KBM-7 (cell line): ENCODE results near the gene GABARAPL1.
"Not testable (repeated sequence)": the region's sequence is repeated elsewhere in the genome, so short reads cannot be mapped to it uniquely, and the experiment has no call there.

Source experiments
- DNase-seq: peaks from one replicate; pipeline ENCODE4 v3.0.0-alpha.2; 2015
- in situ Hi-C: fragments of 300-500 bp; cut with MboI; formaldehyde crosslinking; loops from 2 replicates; pipeline ENCODE4 v1.14.3; 2020; ENCODE audit warnings: low sequenced_read_pairs, low pct_unique_long_range_greater_than_20kb, mixed read lengths

Gene GABARAPL1

DNA sequence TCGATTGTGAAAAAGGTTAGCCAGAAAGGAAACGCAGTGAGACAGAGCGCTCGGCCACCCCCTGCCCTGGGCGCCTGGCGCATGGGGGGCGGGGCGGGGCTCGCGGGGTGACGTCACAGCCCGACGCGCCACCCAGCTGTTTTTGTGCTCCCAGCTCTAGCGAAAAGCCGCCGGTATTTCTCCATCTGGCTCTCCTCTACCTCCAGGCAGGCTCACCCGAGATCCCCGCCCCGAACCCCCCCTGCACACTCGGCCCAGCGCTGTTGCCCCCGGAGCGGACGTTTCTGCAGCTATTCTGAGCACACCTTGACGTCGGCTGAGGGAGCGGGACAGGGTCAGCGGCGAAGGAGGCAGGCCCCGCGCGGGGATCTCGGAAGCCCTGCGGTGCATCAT is at the start of gene GABARAPL1:
TSS of gene GABARAPL1 (plus strand) at position 139 of the 393 bp plus-strand sequence. CDS start at position 392, 253 bp downstream.
- peak; percentile 69 for DNase-seq
- in situ Hi-C loops: no loop called here

DNA sequence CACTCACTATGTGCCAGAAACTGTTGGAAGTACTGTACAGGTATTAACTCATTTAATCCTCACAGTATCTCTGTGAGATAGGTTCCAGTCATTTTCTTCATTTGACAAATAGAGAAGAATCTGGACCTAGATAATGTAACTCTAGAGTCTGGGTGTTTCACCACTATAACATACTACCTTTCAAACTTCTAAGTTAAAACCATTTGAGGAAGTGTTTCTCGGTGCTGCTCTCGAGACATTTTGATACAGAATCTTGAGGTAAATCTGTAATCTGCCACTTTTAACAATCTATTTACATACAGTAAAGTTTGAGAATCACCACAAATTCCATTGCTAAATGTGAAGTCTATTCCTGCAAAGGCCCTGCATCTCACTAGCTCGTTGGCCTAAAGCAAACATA is 49.6 kb upstream of the GABARAPL1 start:
- no peak for DNase-seq
- in situ Hi-C loops: no loop called here

DNA sequence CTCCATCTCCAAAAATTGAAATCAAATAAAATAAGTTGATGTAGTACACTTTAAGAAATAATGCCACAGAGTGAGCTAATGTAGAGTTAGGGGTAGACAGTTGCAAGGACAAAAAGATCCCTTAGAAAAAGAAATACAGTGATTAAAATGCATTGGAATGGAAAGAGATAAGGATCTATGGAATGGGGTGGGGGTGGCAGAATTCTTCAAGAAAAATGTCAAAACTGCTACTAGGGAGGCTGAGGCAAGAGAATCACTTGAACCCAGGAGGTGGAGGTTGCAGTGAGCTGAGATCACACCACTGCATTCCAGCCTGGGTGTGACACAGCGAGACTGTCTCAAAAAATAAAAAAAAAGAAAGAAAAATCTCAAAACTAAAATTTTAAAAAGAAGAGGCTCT is 47.3 kb upstream of the GABARAPL1 start:
- DNase-seq: no peak
- in situ Hi-C loops: no loop called here

DNA sequence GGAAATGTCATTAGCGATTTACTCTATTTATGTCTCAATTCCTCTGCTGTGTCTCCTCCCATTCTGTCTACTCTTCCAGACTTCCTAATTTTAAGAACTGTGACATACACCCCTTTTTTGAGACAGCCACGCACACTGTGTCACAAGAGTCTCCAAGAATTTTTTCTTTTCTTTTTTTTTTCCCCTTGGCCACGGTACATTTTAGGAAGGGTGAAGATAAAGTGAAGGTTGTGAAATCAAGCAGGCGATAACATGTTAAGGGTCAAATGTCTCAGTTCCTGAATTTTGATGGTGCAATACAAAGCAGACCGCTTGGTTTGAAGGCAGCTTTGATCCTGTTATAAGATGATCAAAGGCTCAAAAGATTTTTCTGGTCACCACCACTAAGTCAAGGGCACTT is 45.1 kb upstream of the GABARAPL1 start:
- in situ Hi-C loops: no loop called here
- peak; percentile 48 for DNase-seq

DNA sequence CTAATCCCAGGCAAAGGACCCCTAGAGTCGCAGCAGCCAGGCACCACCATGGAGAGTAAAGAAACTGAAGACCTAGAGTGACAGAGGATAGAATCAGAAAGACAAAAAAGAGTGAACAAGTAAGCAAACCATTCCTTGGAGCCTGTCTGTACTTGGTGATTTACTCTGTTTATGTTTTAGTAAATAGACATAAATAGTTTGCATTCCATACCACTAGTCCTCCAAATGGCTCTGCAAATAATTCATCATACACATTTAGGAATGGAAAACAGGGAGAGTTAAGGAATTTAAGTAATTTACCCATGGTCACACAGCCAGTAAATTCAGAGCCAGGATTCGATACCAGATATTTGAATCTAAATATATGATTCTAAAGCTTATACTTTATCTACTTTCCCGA is 43.6 kb upstream of the GABARAPL1 start:
- in situ Hi-C loops: no loop called here
- no peak for DNase-seq

DNA sequence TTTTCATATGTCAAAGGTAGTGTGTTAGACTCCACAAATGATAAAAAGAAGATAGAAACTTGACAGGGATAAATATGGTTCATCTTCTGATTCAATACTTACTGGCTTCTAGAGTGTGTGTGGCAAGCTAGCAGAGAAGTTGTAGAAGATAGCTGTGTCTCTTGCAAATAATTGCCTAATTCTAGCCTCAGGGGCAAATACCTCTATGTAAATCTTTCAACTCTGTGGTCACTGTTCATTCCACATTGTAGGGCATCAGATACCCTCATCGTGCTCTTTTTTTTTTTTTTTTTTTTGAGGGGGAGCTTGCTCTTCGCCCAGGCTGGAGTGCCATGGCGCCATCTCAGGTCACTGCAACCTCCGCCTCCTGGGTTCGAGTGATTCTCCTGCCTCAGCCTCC is 42.5 kb upstream of the GABARAPL1 start:
- DNase-seq: no peak
- in situ Hi-C loops: no loop called here

DNA sequence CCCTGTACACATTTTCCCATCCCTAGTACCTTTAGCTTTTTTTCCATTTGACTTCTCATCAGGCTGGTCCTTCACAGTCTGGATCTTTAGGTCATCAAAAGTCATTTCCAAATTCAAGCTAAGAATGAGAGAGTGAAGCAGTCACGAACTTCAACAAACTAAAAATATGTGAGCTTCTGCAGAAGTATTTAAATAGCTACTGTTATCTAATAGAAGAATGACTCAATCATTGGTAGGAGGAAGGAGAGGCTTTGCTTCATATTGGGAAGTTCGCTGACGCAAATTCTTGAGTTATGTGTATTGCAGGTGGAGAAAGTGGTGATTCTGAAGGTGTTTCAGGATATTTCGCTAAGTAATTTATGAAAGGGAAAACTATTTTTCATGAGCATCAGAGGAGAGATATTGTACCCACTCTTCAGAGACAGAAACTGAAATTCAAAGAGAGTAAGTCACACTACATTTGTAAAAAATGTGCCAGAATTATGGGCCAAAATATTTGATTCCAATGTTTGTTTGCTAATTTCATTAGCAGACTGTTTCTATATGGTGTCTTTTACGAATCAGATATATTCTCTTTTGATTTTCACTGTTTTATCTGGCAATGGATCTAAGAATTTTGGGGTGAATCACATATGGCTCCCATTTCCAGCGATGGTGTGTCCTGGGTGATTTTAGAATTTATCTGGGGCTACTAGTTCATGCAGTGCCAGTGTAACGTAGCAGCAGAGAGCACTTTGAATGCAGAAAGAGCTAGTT is 40.5 kb upstream of the GABARAPL1 start, which contains the start of gene OLR1:
TSS of gene OLR1 (minus strand) at position 160 of the 756 bp plus-strand sequence. CDS start at position 105, 55 bp downstream.
- DNase-seq: no peak
- in situ Hi-C loops: no loop called here

DNA sequence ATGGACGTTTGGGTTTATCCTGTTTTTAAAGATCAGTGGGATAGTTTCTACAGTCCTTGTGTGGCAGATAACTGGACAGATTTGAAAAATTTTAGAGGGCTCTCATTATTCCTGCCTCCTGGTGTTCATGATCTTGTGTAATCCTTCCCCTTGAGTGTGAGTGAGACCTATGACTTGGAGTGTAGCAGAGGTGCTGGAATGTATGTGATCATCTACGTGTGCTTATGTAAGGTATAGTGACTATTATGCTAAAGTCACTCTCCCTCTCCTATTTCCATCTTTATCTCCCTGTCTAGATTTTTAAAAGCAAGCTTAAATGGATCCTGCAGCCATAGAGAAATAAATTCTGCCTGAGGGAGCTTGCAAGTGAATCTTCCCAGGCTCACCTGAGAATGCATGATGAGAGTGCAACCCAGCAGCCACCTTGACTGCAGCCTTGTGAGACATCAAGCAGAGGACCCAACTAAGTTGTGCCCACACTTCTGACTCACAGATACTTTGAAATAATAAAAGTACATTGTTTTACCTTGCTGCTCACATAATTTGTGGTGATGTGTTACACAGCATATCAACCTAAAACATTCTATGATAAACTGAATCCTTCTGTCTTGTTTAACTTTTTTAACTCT is 37.6 kb upstream of the GABARAPL1 start:
- no peak for DNase-seq
- in situ Hi-C loops: no loop called here

DNA sequence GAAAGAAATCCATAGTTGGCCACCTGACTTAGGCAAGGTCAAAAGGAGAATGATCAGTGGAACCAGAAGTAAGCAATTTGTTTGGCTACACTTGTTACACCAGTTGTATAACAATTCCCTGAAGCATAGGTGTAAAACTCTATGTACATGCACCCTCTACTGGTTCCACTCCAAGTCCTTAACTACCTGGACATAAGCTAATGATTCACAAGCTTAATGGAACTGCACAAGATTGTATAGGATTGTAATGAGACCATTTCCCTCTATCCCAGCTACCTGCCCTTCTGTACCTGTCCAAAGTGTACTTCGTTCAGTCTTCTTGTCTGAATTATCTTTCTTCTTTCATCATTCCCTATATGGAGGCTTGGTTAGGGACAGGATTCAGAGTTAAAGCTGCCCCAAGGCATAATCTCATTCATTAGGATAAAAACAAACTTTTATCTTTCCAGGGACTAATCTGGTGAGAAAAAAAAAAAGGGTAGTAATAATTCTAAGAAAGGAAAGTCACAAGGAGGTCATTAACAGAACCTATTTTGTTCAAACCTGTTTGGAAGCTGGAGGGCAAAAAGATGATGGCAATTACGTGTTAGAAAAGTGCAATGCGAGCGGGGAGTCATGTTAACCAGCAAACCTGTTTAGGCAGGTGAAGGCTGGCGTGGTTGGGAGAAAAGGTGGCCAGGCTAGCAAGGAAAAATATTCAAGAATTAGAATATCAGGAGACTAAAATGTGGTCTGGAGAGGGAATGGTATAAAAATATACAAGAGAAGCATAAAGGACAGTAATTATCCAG is 36.6 kb upstream of the GABARAPL1 start:
- in situ Hi-C loops: no loop called here

DNA sequence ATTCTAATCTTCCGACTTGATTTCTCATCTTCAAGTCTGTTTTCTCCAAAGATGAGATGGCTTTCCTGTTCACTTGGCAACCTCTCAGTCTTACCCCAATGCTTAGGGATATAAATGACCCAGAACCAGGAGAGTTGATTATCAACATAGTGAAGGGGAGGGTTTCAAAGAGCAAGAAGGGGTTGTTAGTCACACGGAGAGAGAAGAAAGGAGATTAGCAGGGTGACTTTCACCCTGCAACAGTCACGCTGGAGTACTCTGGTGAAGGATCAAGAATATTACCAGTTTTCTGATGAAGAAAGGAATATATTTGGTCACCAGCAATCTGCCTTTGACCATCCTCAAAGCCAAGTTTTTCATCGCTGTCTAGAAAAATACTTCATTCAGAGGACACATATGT is 33.9 kb upstream of the GABARAPL1 start, which contains the start of gene TMEM52B:
TSS of gene TMEM52B (plus strand) at position 212 of the 400 bp plus-strand sequence. CDS start 543 bp downstream, outside the sequence.
- DNase-seq: no peak
- in situ Hi-C loops: no loop called here

More for the DNA sequence above, 36.6 kb upstream of the GABARAPL1 start:
- DNase-seq: no peak

DNA sequence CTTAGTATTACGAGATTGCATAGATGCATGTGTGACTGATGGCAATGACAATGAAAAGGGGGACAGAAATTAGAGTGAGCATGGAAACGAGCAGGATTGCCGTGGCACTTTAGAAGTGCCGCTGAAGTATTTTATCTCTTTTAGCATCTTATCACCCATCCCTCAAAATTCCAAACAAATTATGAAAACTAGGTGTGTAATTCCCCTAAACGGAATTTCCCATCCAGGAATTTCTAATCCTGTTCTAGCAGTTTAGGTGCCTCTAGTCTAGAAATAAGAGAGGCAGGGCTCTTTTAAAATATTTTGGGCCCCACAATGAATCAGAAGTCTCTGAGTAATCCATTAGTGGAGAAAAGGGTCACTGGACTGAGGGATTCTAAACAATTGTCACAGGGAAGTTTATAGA is 32.9 kb upstream of the GABARAPL1 start:
- in situ Hi-C loops: no loop called here

DNA sequence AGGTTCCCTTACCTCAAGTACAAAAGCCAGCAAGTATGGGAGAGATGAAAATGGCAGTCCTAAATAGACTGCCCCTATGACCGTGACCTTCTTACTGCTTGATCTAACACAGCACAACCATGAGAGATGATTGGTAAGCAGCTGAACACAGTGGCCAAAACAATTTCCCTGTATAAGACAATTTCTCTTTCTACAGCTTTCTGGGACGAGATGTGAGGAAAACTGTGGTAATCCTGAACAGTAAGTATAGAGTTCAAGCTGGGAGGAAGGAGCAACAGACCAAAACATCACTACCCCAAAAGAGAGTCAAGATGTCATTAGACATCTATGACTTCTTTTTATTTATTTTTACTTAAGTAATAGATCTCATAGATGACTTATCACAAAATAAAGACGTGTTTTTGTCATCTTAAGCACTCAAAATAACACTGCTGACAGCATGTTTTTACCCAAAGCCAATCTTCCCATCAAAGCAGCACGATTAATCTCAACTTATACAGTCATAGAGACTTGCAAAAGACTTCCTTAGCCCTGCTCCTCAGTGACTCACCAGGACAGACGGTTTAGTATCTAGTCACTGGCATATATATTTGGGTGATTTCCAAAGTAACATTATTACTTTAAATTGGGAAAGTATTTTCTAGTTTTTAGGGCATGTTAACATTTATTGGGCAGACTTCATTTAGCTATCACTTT is 30.2 kb upstream of the GABARAPL1 start:
- no peak for DNase-seq
- in situ Hi-C loops: no loop called here

More for the DNA sequence above, 32.9 kb upstream of the GABARAPL1 start:
- no peak for DNase-seq

DNA sequence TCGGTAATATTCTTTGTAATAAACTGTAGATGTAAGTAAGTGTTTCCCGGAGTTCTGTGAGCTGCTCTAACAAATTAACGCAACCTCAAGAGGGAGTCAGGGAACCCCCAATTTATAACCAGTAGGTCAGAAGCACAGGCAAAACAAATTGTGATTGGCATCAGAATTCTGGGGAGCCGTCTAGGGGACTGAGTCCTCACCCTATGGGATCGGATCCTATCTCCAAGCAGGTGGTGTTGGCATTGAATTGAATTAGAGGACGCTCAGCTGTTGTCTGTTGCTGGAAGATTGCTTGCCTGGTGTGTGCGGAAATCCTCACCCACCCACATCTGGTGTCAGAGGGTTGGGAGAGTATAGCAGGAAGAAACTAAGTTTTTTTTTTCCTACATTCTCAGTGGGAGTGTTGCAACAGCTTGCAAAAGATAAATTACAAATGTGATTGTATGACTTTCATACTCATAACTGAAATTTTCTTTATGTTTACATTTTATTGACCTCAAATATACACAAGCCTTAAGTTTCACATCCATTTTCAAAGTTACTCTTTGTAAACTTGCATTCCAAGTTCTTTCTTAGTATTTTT is 28.3 kb upstream of the GABARAPL1 start:
- in situ Hi-C loops: no loop called here
- no peak for DNase-seq

DNA sequence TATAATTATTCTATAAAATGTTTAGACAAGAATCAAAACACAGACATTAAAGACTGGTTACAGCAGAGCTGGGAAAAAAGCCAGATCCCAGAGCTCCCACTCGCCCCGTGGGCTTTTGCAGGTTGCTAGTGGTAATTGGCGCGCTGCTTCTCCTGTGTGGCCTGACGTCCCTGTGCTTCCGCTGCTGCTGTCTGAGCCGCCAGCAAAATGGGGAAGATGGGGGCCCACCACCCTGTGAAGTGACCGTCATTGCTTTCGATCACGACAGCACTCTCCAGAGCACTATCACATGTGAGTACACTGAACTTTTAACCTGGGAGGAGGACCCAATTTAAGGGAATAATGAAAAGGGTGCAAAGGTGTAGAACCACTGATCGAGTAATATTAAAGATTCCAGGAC is 26.4 kb upstream of the GABARAPL1 start:
- in situ Hi-C loops: no loop called here
- peak; percentile 32 for DNase-seq

DNA sequence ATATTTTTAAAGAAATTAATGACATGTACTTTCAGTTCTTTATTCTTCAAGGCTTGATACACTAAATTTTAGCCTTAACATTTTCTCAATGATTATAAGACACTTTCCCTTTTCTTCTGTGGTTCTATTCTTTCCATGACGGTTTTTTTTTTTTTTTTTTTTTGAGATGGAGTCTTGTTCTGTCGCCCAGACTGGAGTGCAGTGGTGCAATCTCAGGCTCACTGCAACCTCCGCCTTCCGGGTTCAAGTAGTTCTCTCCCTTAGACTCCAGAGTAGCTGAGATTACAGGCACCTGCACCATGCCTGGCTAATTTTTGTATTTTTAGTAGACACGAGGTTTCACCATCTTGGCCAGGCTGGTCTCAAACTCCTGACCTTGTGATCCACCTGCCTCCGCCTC is 25.7 kb upstream of the GABARAPL1 start:
- DNase-seq, in situ Hi-C loops: not testable (repeated sequence)

DNA sequence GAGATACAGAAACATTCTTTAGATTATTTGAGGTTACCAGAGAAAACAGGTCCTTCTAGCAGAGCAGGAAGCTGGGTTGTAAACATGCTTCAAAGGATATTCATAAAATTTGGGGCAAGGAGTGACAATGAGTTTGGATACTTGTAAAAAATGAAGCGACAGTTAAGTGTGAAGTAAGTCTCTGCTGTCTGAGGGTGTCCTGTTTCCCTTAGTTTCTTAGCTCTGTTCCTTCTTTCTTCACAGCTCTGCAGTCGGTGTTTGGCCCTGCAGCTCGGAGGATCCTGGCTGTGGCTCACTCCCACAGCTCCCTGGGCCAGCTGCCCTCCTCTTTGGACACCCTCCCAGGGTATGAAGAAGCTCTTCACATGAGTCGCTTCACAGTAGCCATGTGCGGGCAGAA is 23.0 kb upstream of the GABARAPL1 start:
- DNase-seq: no peak
- in situ Hi-C loops: no loop called here

DNA sequence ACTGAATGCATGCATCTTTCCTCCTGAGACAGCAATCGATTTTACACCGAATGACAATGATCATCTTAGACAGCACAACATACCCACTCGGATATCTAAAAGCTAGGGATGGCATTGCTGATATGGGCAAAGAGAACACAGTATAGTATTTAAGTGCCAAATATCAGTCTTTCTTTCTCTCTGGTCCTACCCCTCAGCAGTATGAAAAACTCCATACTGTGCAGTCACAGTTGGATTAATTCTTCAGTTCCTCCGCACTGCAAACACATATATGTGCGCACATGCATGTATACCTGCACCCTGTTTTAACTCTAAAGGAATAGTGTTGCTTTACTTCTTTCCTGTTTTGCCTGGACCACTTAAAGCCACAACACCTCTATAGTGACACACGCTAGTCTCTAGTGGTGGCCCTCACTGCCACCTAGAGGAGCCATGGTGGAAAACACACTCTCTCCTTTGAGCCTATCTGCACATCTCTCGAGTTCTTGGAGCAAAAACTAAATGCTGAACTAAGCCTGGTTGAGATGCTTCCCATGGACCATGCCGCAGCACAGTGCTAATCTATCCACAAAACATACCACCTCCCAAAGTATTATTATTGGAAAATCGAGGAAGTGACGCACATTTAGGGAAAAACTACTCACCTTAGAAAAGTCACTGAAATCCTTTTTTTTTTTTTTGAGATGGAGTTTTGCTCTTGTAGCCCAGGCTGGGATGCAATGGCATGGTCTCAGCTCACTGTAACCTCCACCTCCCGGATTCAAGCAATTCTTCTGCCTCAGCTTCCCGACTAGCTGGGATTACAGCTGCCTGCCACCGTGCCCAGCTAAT is 21.9 kb upstream of the GABARAPL1 start:
- in situ Hi-C loops: no loop called here
- DNase-seq: peak; percentile 67

DNA sequence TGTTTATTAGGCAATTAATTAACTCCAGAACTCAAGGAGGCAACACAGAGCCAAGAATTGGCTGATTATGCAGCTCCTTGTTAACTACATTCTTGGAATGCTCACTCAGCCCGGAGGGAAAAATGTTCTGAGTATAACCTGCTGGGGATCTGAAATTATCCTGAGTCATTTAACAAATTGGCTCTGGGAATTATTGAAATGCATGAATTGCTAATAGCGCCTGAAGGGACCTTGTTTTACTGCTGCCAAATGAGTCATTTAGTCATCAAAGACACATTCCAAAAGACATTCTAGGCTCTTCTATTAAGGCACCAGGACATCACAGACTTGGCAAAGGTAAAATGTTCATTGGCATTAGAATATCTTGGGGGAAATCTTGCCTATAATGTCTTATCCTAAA is 20.8 kb upstream of the GABARAPL1 start:
- DNase-seq: no peak
- in situ Hi-C loops: no loop called here
